GM12892 (cell line): ENCODE data around the gene TIMM50. TPM values are rescaled to one million over a fixed set of nuclear protein-coding genes. Genes with fewer than 3 reads are reported as not detected.

ENCODE experiments used
- DNase-seq: peaks from one replicate; pipeline ENCODE4 v3.0.0; 2011; ENCODE audit not compliant: insufficient read length
- FAIRE-seq: peaks from 2 replicates; lab custom pipeline; 2011; peaks lifted over from hg19 to GRCh38; lab: Jason Lieb, UNC
- POLR2A ChIP-seq: IDR thresholded peaks from 2 replicates; pipeline ENCODE4 v1.6.1; 2011; ENCODE audit warnings: low read depth, low read length, control low read depth
- POLR2AphosphoS5 ChIP-seq: IDR thresholded peaks from 2 replicates; pipeline ENCODE4 v1.6.1; 2011; ENCODE audit warnings: low read depth, low read length, control low read depth
- TAF1 ChIP-seq: IDR thresholded peaks from 2 replicates; pipeline ENCODE4 v1.6.1; 2011; ENCODE audit warnings: low read depth, mild to moderate bottlenecking, control low read depth, low read length, borderline replicate concordance
- polyA plus RNA-seq: library from polyadenylated mRNA; unstranded; fragments of >200 nt; gene quantifications from one replicate; pipeline ENCODE4 v1.2.1, GENCODE V29; 2012; ENCODE audit warnings: missing spikeins, inconsistent platforms; ENCODE audit not compliant: missing spikeins

TIMM50 gene
- 72.3 TPM for polyA plus RNA-seq

GRCh38 chr19:39480337-39481228, at the start of gene TIMM50:
TSS of gene TIMM50 (plus strand) at chr19:39480838. CDS start at chr19:39480854, 16 bp downstream.
- DNase-seq (peak; percentile 89), FAIRE-seq (peak; percentile 98)
- TF ChIP-seq TAF1, result peak; percentile 89
- TF ChIP-seq POLR2AphosphoS5, result peak; percentile 66; the same call in 1 of the 2 replicates
- TF ChIP-seq POLR2A, result peak; percentile 76; the same call in 1 of the 2 replicates

GRCh38 chr19:39432677-39433025, 48.0 kb upstream of the TIMM50 start:
- TF ChIP-seq TAF1 (no peak), POLR2A (no peak; the same call in 1 of the 2 replicates), POLR2AphosphoS5 (no peak)
- FAIRE-seq (no peak), DNase-seq (no peak)

GRCh38 chr19:39433480-39434079, 47.1 kb upstream of the TIMM50 start:
- no peak for FAIRE-seq
- no peak for DNase-seq
- TF ChIP-seq POLR2A (0 out of 2 replicates have a peak, but pooled peaks have one; percentile 30), TAF1 (no peak), POLR2AphosphoS5 (peak; percentile 67)

GRCh38 chr19:39434123-39435076, 46.2 kb upstream of the TIMM50 start:
- DNase-seq (no peak), FAIRE-seq (no peak)
- TF ChIP-seq POLR2A (peak; percentile 13; the same call in 1 of the 2 replicates), TAF1 (no peak)

- FAIRE-seq (peak; percentile 92), DNase-seq (peak; percentile 88)
- TF ChIP-seq POLR2A (peak; percentile 100), POLR2AphosphoS5 (peak; percentile 100), TAF1 (peak; percentile 99)
Measured at GRCh38 chr19:39435499-39436349, 44.9 kb upstream of the TIMM50 start, which contains the start of gene RPS16. TSS of gene RPS16 (minus strand) at chr19:39435949. CDS start at chr19:39435895, 54 bp downstream.

- DNase-seq (no peak), FAIRE-seq (no peak)
- no peak for TF ChIP-seq TAF1
- TF ChIP-seq POLR2AphosphoS5, result no peak
- TF ChIP-seq POLR2A, result no peak
Measured at GRCh38 chr19:39436350-39436716, 44.3 kb upstream of the TIMM50 start.

GRCh38 chr19:39438270-39438934, 42.2 kb upstream of the TIMM50 start:
- TF ChIP-seq POLR2A (no peak), POLR2AphosphoS5 (no peak), TAF1 (no peak)
- FAIRE-seq (no peak), DNase-seq (no peak)

GRCh38 chr19:39444598-39445195, 35.9 kb upstream of the TIMM50 start:
- TF ChIP-seq TAF1 (no peak), POLR2AphosphoS5 (no peak), POLR2A (no peak)
- FAIRE-seq, result no peak

GRCh38 chr19:39445196-39446111, 35.2 kb upstream of the TIMM50 start, which contains the start of gene SUPT5H:
TSS of gene SUPT5H (plus strand) at chr19:39445582. CDS start at chr19:39445891, 309 bp downstream.
- DNase-seq (peak; percentile 97), FAIRE-seq (peak; percentile 96)
- TF ChIP-seq POLR2A (peak; percentile 91), TAF1 (peak; percentile 65), POLR2AphosphoS5 (peak; percentile 92)

More at GRCh38 chr19:39444598-39445195, 35.9 kb upstream of the TIMM50 start:
- DNase-seq, result no peak
